ENCODE measurements around the gene DMBX1.

DMBX1 gene

GRCh38 chr1:46461017-46461808 is 28.4 kb upstream of the DMBX1 start:
- no peak for DNase-seq

- DNase-seq: no peak
These were observed 27.7 kb upstream of the DMBX1 start for GRCh38 chr1:46461809-46462448.

- no peak for DNase-seq
These were observed 25.6 kb upstream of the DMBX1 start for GRCh38 chr1:46464013-46464548.

- DNase-seq: no peak
These were observed 24.7 kb upstream of the DMBX1 start for GRCh38 chr1:46464915-46465314.

GRCh38 chr1:46465981-46466476 is 23.6 kb upstream of the DMBX1 start:
- DNase-seq: no peak

GRCh38 chr1:46466477-46467182 is 23.0 kb upstream of the DMBX1 start:
- no peak for DNase-seq

GRCh38 chr1:46467183-46467504 is 22.5 kb upstream of the DMBX1 start:
- DNase-seq: no peak

GRCh38 chr1:46469881-46470280 is 19.8 kb upstream of the DMBX1 start:
- DNase-seq: no peak

- no peak for DNase-seq
These were observed 17.7 kb upstream of the DMBX1 start for GRCh38 chr1:46471848-46472492.

GRCh38 chr1:46472498-46473181 is 17.0 kb upstream of the DMBX1 start:
- DNase-seq: no peak

- DNase-seq: no peak
These were observed 15.6 kb upstream of the DMBX1 start for GRCh38 chr1:46473991-46474390.

GRCh38 chr1:46474570-46474969 is 15.1 kb upstream of the DMBX1 start:
- no peak for DNase-seq

GRCh38 chr1:46476673-46477072 is 13.0 kb upstream of the DMBX1 start:
- no peak for DNase-seq

- DNase-seq: peak; percentile 30
These were observed 12.3 kb upstream of the DMBX1 start for GRCh38 chr1:46477153-46477929.

- no peak for DNase-seq
These were observed 10.7 kb upstream of the DMBX1 start for GRCh38 chr1:46478721-46479485.

GRCh38 chr1:46479744-46480350 is 9.8 kb upstream of the DMBX1 start:
- no peak for DNase-seq

GRCh38 chr1:46480959-46481646 is 8.5 kb upstream of the DMBX1 start:
- no peak for DNase-seq

GRCh38 chr1:46481961-46482360 is 7.7 kb upstream of the DMBX1 start:
- DNase-seq: no peak

- DNase-seq: no peak
These were observed 6.0 kb upstream of the DMBX1 start for GRCh38 chr1:46483589-46483988.
